ENCODE results near the gene ANKRD9. TPM values are rescaled to one million over a fixed set of nuclear protein-coding genes. Genes with fewer than 3 reads are reported as not detected.

Gene ANKRD9
- total and polyA plus RNA-seq, 2 of the 13 experiments (the other 11 are each of a cell fraction or from before 2014, with no cell fraction given), result 10.0 to 15.0 TPM

- TF ChIP-seq SOX13 (IDR thresholded peaks at IDR 0.05), result no peak
- no peak for TF ChIP-seq SOX13 (CRISPR knock-in tag; conservative IDR thresholded peaks at IDR 0.05 in 1 of 2, IDR thresholded peaks at IDR 0.05 in 1 of 2)
- TF ChIP-seq ZNF710 (CRISPR knock-in tag; IDR thresholded peaks at IDR 0.05; ENCODE audit: borderline replicate concordance), result no peak
- TF ChIP-seq TIGD3 (CRISPR knock-in tag; IDR thresholded peaks at IDR 0.05; ENCODE audit: borderline replicate concordance), result no peak
- peak; percentile 81 for TF ChIP-seq RXRA (CRISPR knock-in tag; IDR thresholded peaks at IDR 0.05)
- TF ChIP-seq SIN3A (IDR thresholded peaks at IDR 0.05; ENCODE audit: borderline replicate concordance, low read depth, low read length), result no peak
- TF ChIP-seq MAZ (IDR thresholded peaks at IDR 0.05; ENCODE audit: borderline replicate concordance, low read depth, low read length), result peak; percentile 30; the same call in 1 of the 2 replicates
- TF ChIP-seq MAZ (CRISPR knock-in tag; IDR thresholded peaks at IDR 0.05; ENCODE audit: low read depth), result peak; percentile 34; the same call in 1 of the 2 replicates
- no peak for TF ChIP-seq IRF9 (CRISPR knock-in tag; IDR thresholded peaks at IDR 0.05; ENCODE audit: borderline replicate concordance)
- TF ChIP-seq ARNT2 (CRISPR knock-in tag; IDR thresholded peaks at IDR 0.05; ENCODE audit: low read depth), result 0 out of 2 replicates have a peak, but pooled peaks have one; percentile 32
- TF ChIP-seq ZNF883 (CRISPR knock-in tag; IDR thresholded peaks at IDR 0.05; ENCODE audit: not compliant biosample characterization), result peak; percentile 58
- TF ChIP-seq ZNF333 (CRISPR knock-in tag; IDR thresholded peaks at IDR 0.05; ENCODE audit: borderline replicate concordance), result no peak
- TF ChIP-seq NFE2 (CRISPR knock-in tag; IDR thresholded peaks at IDR 0.05), result no peak
- no peak for TF ChIP-seq ZNF329 (CRISPR knock-in tag; IDR thresholded peaks at IDR 0.05; ENCODE audit: low read depth)
- peak; percentile 76 for TF ChIP-seq NFYC (CRISPR knock-in tag; IDR thresholded peaks at IDR 0.05)
- no peak for TF ChIP-seq RNF219 (CRISPR knock-in tag; IDR thresholded peaks at IDR 0.05)
- peak; percentile 27; the same call in 1 of the 2 replicates for TF ChIP-seq ZNF574 (CRISPR knock-in tag; IDR thresholded peaks at IDR 0.05)
Measured at GRCh38 chr14:102509746-102510615, at the start of gene ANKRD9 (continued).
